Measurements from ENCODE around the gene FRAS1. TPM values are rescaled to one million over a fixed set of nuclear protein-coding genes. Genes with fewer than 3 reads are reported as not detected.
A peak's percentile ranks its signal among the peaks of the same experiment; 100 is the strongest.

FRAS1 gene
- total RNA-seq, 2 donors from 2014 or later: 0.17 TPM; not detected in 1

- Mint-ChIP-seq H3K27me3 (peaks cover 6 to 7% of the 10 kb centered on the region in 2 donors), H3K4me1 (ENCODE audit: low read depth in 2 of 2) (no peaks in the 10 kb centered on the region), H3K9me3 (no peaks in the 10 kb centered on the region), H3K4me3 (no peak overlapping the region), H3K36me3 (no peaks in the 10 kb centered on the region), H3K27ac (no peak overlapping the region)
- ATAC-seq (no peak), DNase-seq (ENCODE audit: low spot score) (no peak)
Observed at GRCh38 chr4:78410225-78410624, 353.1 kb downstream of the FRAS1 start.

GRCh38 chr4:78410676-78411075 lies 353.6 kb downstream of the FRAS1 start:
- Mint-ChIP-seq H3K27ac (no peak overlapping the region), H3K9me3 (no peaks in the 10 kb centered on the region), H3K27me3 (peaks cover 6 to 11% of the 10 kb centered on the region in 2 donors), H3K4me3 (no peak overlapping the region), H3K36me3 (no peaks in the 10 kb centered on the region), H3K4me1 (ENCODE audit: low read depth in 2 of 2) (no peaks in the 10 kb centered on the region)
- no peak for ATAC-seq
- no peak for DNase-seq (ENCODE audit: low spot score)

- Mint-ChIP-seq H3K4me1 (ENCODE audit: low read depth in 2 of 2) (no peaks in the 10 kb centered on the region), H3K4me3 (no peak overlapping the region), H3K9me3 (no peaks in the 10 kb centered on the region), H3K27me3 (peaks cover 10 to 22% of the 10 kb centered on the region in 2 donors), H3K27ac (no peak overlapping the region), H3K36me3 (no peaks in the 10 kb centered on the region)
- ATAC-seq: no peak
- DNase-seq (ENCODE audit: low spot score): no peak
Observed at GRCh38 chr4:78414116-78414515, 357.0 kb downstream of the FRAS1 start.

- DNase-seq (ENCODE audit: low spot score) (no peak), ATAC-seq (no peak)
- Mint-ChIP-seq H3K4me3 (no peak overlapping the region), H3K9me3 (peaks cover 3% of the 10 kb centered on the region), H3K4me1 (ENCODE audit: low read depth in 2 of 2) (no peaks in the 10 kb centered on the region), H3K27me3 (peaks cover 19 to 30% of the 10 kb centered on the region in 2 donors), H3K36me3 (no peaks in the 10 kb centered on the region), H3K27ac (no peak overlapping the region)
Observed at GRCh38 chr4:78417603-78418002, 360.5 kb downstream of the FRAS1 start.

GRCh38 chr4:78418406-78418805 lies 361.3 kb downstream of the FRAS1 start:
- Mint-ChIP-seq H3K9me3 (peaks cover 3% of the 10 kb centered on the region), H3K4me3 (no peak overlapping the region), H3K4me1 (ENCODE audit: low read depth in 2 of 2) (no peaks in the 10 kb centered on the region), H3K27me3 (peaks cover 19 to 26% of the 10 kb centered on the region in 2 donors), H3K36me3 (no peaks in the 10 kb centered on the region), H3K27ac (no peak overlapping the region)
- ATAC-seq (no peak), DNase-seq (ENCODE audit: low spot score) (no peak)

GRCh38 chr4:78423790-78424189 lies 366.7 kb downstream of the FRAS1 start:
- Mint-ChIP-seq H3K9me3 (peaks cover 3% of the 10 kb centered on the region), H3K4me3 (no peak overlapping the region), H3K4me1 (ENCODE audit: low read depth in 2 of 2) (no peaks in the 10 kb centered on the region), H3K27me3 (peaks cover 12 to 14% of the 10 kb centered on the region in 2 donors), H3K27ac (no peak overlapping the region), H3K36me3 (no peaks in the 10 kb centered on the region)
- ATAC-seq: no peak
- DNase-seq (ENCODE audit: low spot score): no peak

GRCh38 chr4:78424461-78424860 lies 367.3 kb downstream of the FRAS1 start:
- ATAC-seq: no peak
- H3K9me3 Mint-ChIP-seq: peaks cover 3% of the 10 kb centered on the region
- H3K27me3 Mint-ChIP-seq: peaks cover 12 to 14% of the 10 kb centered on the region in 2 donors
- no peak overlapping the region for H3K27ac Mint-ChIP-seq
- no peak overlapping the region for H3K4me3 Mint-ChIP-seq
- no peaks in the 10 kb centered on the region for H3K36me3 Mint-ChIP-seq
- DNase-seq (ENCODE audit: low spot score): no peak
- H3K4me1 Mint-ChIP-seq (ENCODE audit: low read depth in 2 of 2): no peaks in the 10 kb centered on the region

- no peaks in the 10 kb centered on the region for H3K36me3 Mint-ChIP-seq
- ATAC-seq (no peak), DNase-seq (ENCODE audit: low spot score) (no peak)
- no peaks in the 10 kb centered on the region for H3K4me1 Mint-ChIP-seq (ENCODE audit: low read depth in 2 of 2)
- peaks cover 9 to 12% of the 10 kb centered on the region in 2 donors for H3K27me3 Mint-ChIP-seq
- no peak overlapping the region for H3K4me3 Mint-ChIP-seq
- H3K9me3 Mint-ChIP-seq: peaks cover 2% of the 10 kb centered on the region
- H3K27ac Mint-ChIP-seq: no peak overlapping the region
Observed at GRCh38 chr4:78426972-78427371, 369.8 kb downstream of the FRAS1 start.

GRCh38 chr4:78428996-78429395 lies 371.9 kb downstream of the FRAS1 start:
- ATAC-seq (no peak), DNase-seq (ENCODE audit: low spot score) (no peak)
- peaks cover 2 to 5% of the 10 kb centered on the region in 2 donors for H3K27me3 Mint-ChIP-seq
- no peaks in the 10 kb centered on the region for H3K4me1 Mint-ChIP-seq (ENCODE audit: low read depth in 2 of 2)
- H3K36me3 Mint-ChIP-seq: no peaks in the 10 kb centered on the region
- H3K4me3 Mint-ChIP-seq: no peak overlapping the region
- no peak overlapping the region for H3K27ac Mint-ChIP-seq
- no peaks in the 10 kb centered on the region for H3K9me3 Mint-ChIP-seq

- H3K9me3 Mint-ChIP-seq: no peaks in the 10 kb centered on the region
- ATAC-seq: no peak
- peaks cover 0 to 4% of the 10 kb centered on the region in 2 donors for H3K27me3 Mint-ChIP-seq
- no peak for DNase-seq (ENCODE audit: low spot score)
- no peaks in the 10 kb centered on the region for H3K36me3 Mint-ChIP-seq
- H3K4me3 Mint-ChIP-seq: no peak overlapping the region
- no peak overlapping the region for H3K27ac Mint-ChIP-seq
- H3K4me1 Mint-ChIP-seq (ENCODE audit: low read depth in 2 of 2): no peaks in the 10 kb centered on the region
Observed at GRCh38 chr4:78432896-78433295, 375.8 kb downstream of the FRAS1 start.

- DNase-seq (ENCODE audit: low spot score): no peak
- H3K4me1 Mint-ChIP-seq (ENCODE audit: low read depth in 2 of 2): no peaks in the 10 kb centered on the region
- no peak for ATAC-seq
- peaks cover 0 to 4% of the 10 kb centered on the region in 2 donors for H3K27me3 Mint-ChIP-seq
- H3K9me3 Mint-ChIP-seq: no peaks in the 10 kb centered on the region
- H3K36me3 Mint-ChIP-seq: no peaks in the 10 kb centered on the region
- H3K4me3 Mint-ChIP-seq: no peak overlapping the region
- no peak overlapping the region for H3K27ac Mint-ChIP-seq
Observed at GRCh38 chr4:78437608-78438088, 380.5 kb downstream of the FRAS1 start.

- Mint-ChIP-seq H3K4me3 (no peak overlapping the region), H3K36me3 (no peaks in the 10 kb centered on the region), H3K9me3 (no peaks in the 10 kb centered on the region), H3K27ac (no peak overlapping the region), H3K4me1 (ENCODE audit: low read depth in 2 of 2) (no peaks in the 10 kb centered on the region), H3K27me3 (peaks cover 0 to 4% of the 10 kb centered on the region in 2 donors)
- no peak for DNase-seq (ENCODE audit: low spot score)
- no peak for ATAC-seq
Observed at GRCh38 chr4:78439328-78439727, 382.2 kb downstream of the FRAS1 start.

- DNase-seq (ENCODE audit: low spot score) (no peak), ATAC-seq (peak in 1 of 2 donors; percentile 32)
- no peaks in the 10 kb centered on the region for H3K4me1 Mint-ChIP-seq (ENCODE audit: low read depth in 2 of 2)
- H3K27me3 Mint-ChIP-seq: peaks cover 0 to 7% of the 10 kb centered on the region in 2 donors
- H3K27ac Mint-ChIP-seq: no peak overlapping the region
- no peaks in the 10 kb centered on the region for H3K9me3 Mint-ChIP-seq
- no peak overlapping the region for H3K4me3 Mint-ChIP-seq
- H3K36me3 Mint-ChIP-seq: no peaks in the 10 kb centered on the region
Observed at GRCh38 chr4:78441756-78442155, 384.6 kb downstream of the FRAS1 start.

GRCh38 chr4:78446619-78447018 lies 389.5 kb downstream of the FRAS1 start:
- peaks cover 4 to 6% of the 10 kb centered on the region in 2 donors for H3K4me1 Mint-ChIP-seq (ENCODE audit: low read depth in 2 of 2)
- no peak for ATAC-seq
- DNase-seq (ENCODE audit: low spot score): no peak
- H3K27me3 Mint-ChIP-seq: peaks cover 0 to 3% of the 10 kb centered on the region in 2 donors
- no peak overlapping the region for H3K27ac Mint-ChIP-seq
- no peaks in the 10 kb centered on the region for H3K9me3 Mint-ChIP-seq
- no peak overlapping the region for H3K4me3 Mint-ChIP-seq
- no peaks in the 10 kb centered on the region for H3K36me3 Mint-ChIP-seq

- Mint-ChIP-seq H3K36me3 (no peaks in the 10 kb centered on the region), H3K27me3 (peaks cover 11 to 15% of the 10 kb centered on the region in 2 donors), H3K9me3 (no peaks in the 10 kb centered on the region), H3K4me1 (ENCODE audit: low read depth in 2 of 2) (peaks cover 4 to 6% of the 10 kb centered on the region in 2 donors), H3K27ac (no peak overlapping the region), H3K4me3 (no peak overlapping the region)
- no peak for DNase-seq (ENCODE audit: low spot score)
- ATAC-seq: no peak
Observed at GRCh38 chr4:78451407-78451806, 394.3 kb downstream of the FRAS1 start.
